Activated naive CD4-positive, alpha-beta T cell treated with anti-CD3 and anti-CD28 coated beads, Interleukin-2, amount 50 U/mL, for 72 hours (primary cell): ENCODE data around the gene RNF113B. TPM values are rescaled to one million over a fixed set of nuclear protein-coding genes. Genes with fewer than 3 reads are reported as not detected.
A peak's percentile ranks its signal among the peaks of the same experiment; 100 is the strongest.

ENCODE experiments used
- ATAC-seq, 2 donors: fragments of 150-1000 bp; cut with Tn5 transposase; 2 replicates each; pipeline ENCODE4 v1.10.0; 2021; ENCODE audit warnings: mild to moderate bottlenecking in 2 of 2, moderate library complexity in 2 of 2
- DNase-seq, 2 donors: peaks; one replicate each; pipeline ENCODE4 v3.0.0; 2021 to 2022; ENCODE audit warnings: low spot score in 2 of 2
- H3K27ac Mint-ChIP-seq, 2 donors: one replicate each; pipeline ENCODE4 v1.8.0; 2022; ENCODE audit warnings: mild to moderate bottlenecking in 2 of 2, mixed read lengths in 2 of 2
- H3K36me3 Mint-ChIP-seq, 2 donors: one replicate each; pipeline ENCODE4 v1.8.0; 2022; ENCODE audit warnings: mixed read lengths in 2 of 2
- H3K9me3 Mint-ChIP-seq, 2 donors: one replicate each; pipeline ENCODE4 v1.8.0; 2022; ENCODE audit warnings: mixed read lengths in 2 of 2
- total RNA-seq, 2 donors: library from RNA; stranded (reverse); gene quantifications; one replicate each; pipeline ENCODE4 v1.2.3, GENCODE V29; 2022

Gene RNF113B
- total RNA-seq, 2 donors from 2014 or later = not detected

GRCh38 chr13:98188544-98189166, 11.6 kb upstream of the RNF113B start:
- no peaks in the 10 kb centered on the region for H3K36me3 Mint-ChIP-seq
- ATAC-seq (no peak), DNase-seq (no peak)
- H3K9me3 Mint-ChIP-seq = no peaks in the 10 kb centered on the region
- H3K27ac Mint-ChIP-seq = no peak overlapping the region

GRCh38 chr13:98187965-98188261, 10.8 kb upstream of the RNF113B start:
- no peak for ATAC-seq
- no peaks in the 10 kb centered on the region for H3K9me3 Mint-ChIP-seq
- no peaks in the 10 kb centered on the region for H3K36me3 Mint-ChIP-seq
- DNase-seq = no peak
- no peak overlapping the region for H3K27ac Mint-ChIP-seq

- Mint-ChIP-seq H3K9me3 (no peaks in the 10 kb centered on the region), H3K27ac (peak overlapping the region in 1 of 2 donors; percentile 29), H3K36me3 (no peaks in the 10 kb centered on the region)
- no peak for DNase-seq
- ATAC-seq = no peak
Observed at GRCh38 chr13:98187155-98187964, 10.3 kb upstream of the RNF113B start.

- DNase-seq = no peak
- H3K9me3 Mint-ChIP-seq = no peaks in the 10 kb centered on the region
- no peaks in the 10 kb centered on the region for H3K36me3 Mint-ChIP-seq
- no peak overlapping the region for H3K27ac Mint-ChIP-seq
- ATAC-seq = no peak
Observed at GRCh38 chr13:98184792-98185191, 7.7 kb upstream of the RNF113B start.

GRCh38 chr13:98182589-98182988, 5.5 kb upstream of the RNF113B start:
- H3K36me3 Mint-ChIP-seq = no peaks in the 10 kb centered on the region
- DNase-seq (no peak), ATAC-seq (no peak)
- H3K9me3 Mint-ChIP-seq = peaks cover 0 to 3% of the 10 kb centered on the region in 2 donors
- H3K27ac Mint-ChIP-seq = no peak overlapping the region

- H3K27ac Mint-ChIP-seq = no peak overlapping the region
- no peak for DNase-seq
- no peaks in the 10 kb centered on the region for H3K36me3 Mint-ChIP-seq
- ATAC-seq = no peak
- H3K9me3 Mint-ChIP-seq = peaks cover 0 to 3% of the 10 kb centered on the region in 2 donors
Observed at GRCh38 chr13:98182153-98182552, 5.1 kb upstream of the RNF113B start.

- Mint-ChIP-seq H3K27ac (no peak overlapping the region), H3K36me3 (no peaks in the 10 kb centered on the region), H3K9me3 (peaks cover 0 to 3% of the 10 kb centered on the region in 2 donors)
- ATAC-seq = no peak
- DNase-seq = no peak
Observed at GRCh38 chr13:98181111-98181815, 4.2 kb upstream of the RNF113B start.

GRCh38 chr13:98180092-98180491, 3.0 kb upstream of the RNF113B start:
- H3K27ac Mint-ChIP-seq = no peak overlapping the region
- no peaks in the 10 kb centered on the region for H3K36me3 Mint-ChIP-seq
- no peak for DNase-seq
- H3K9me3 Mint-ChIP-seq = peaks cover 0 to 3% of the 10 kb centered on the region in 2 donors
- no peak for ATAC-seq

GRCh38 chr13:98175823-98176222, 1.2 kb downstream of the RNF113B start:
- H3K9me3 Mint-ChIP-seq = peaks cover 0 to 3% of the 10 kb centered on the region in 2 donors
- ATAC-seq (no peak), DNase-seq (no peak)
- no peaks in the 10 kb centered on the region for H3K36me3 Mint-ChIP-seq
- H3K27ac Mint-ChIP-seq = no peak overlapping the region

GRCh38 chr13:98175043-98175442, 2.0 kb downstream of the RNF113B start:
- peaks cover 0 to 3% of the 10 kb centered on the region in 2 donors for H3K9me3 Mint-ChIP-seq
- H3K36me3 Mint-ChIP-seq = no peaks in the 10 kb centered on the region
- no peak for ATAC-seq
- no peak for DNase-seq
- H3K27ac Mint-ChIP-seq = no peak overlapping the region

GRCh38 chr13:98174307-98174706, 2.8 kb downstream of the RNF113B start:
- H3K9me3 Mint-ChIP-seq = peaks cover 0 to 3% of the 10 kb centered on the region in 2 donors
- H3K36me3 Mint-ChIP-seq = no peaks in the 10 kb centered on the region
- H3K27ac Mint-ChIP-seq = no peak overlapping the region
- no peak for DNase-seq
- no peak for ATAC-seq

GRCh38 chr13:98173431-98174152, 3.5 kb downstream of the RNF113B start:
- DNase-seq = no peak
- no peak for ATAC-seq
- Mint-ChIP-seq H3K36me3 (no peaks in the 10 kb centered on the region), H3K9me3 (peaks cover 0 to 3% of the 10 kb centered on the region in 2 donors), H3K27ac (no peak overlapping the region)

GRCh38 chr13:98172590-98173422, 4.3 kb downstream of the RNF113B start:
- Mint-ChIP-seq H3K36me3 (no peaks in the 10 kb centered on the region), H3K27ac (no peak overlapping the region), H3K9me3 (peaks cover 0 to 3% of the 10 kb centered on the region in 2 donors)
- ATAC-seq (no peak), DNase-seq (no peak)

- Mint-ChIP-seq H3K36me3 (no peaks in the 10 kb centered on the region), H3K27ac (no peak overlapping the region), H3K9me3 (no peaks in the 10 kb centered on the region)
- DNase-seq (no peak), ATAC-seq (no peak)
Observed at GRCh38 chr13:98171900-98172589, 5.0 kb downstream of the RNF113B start.

- DNase-seq (no peak), ATAC-seq (no peak)
- Mint-ChIP-seq H3K27ac (no peak overlapping the region), H3K36me3 (no peaks in the 10 kb centered on the region), H3K9me3 (no peaks in the 10 kb centered on the region)
Observed at GRCh38 chr13:98169331-98169730, 7.7 kb downstream of the RNF113B start.

- H3K27ac Mint-ChIP-seq = no peak overlapping the region
Observed at GRCh38 chr13:98162935-98163334, 14.1 kb downstream of the RNF113B start.

More at GRCh38 chr13:98162935-98163334, 14.1 kb downstream of the RNF113B start:
- H3K9me3 Mint-ChIP-seq = no peaks in the 10 kb centered on the region
- no peaks in the 10 kb centered on the region for H3K36me3 Mint-ChIP-seq
- ATAC-seq (no peak), DNase-seq (no peak)
